Measurements from ENCODE around the gene GLI3.

GLI3 gene

DNA sequence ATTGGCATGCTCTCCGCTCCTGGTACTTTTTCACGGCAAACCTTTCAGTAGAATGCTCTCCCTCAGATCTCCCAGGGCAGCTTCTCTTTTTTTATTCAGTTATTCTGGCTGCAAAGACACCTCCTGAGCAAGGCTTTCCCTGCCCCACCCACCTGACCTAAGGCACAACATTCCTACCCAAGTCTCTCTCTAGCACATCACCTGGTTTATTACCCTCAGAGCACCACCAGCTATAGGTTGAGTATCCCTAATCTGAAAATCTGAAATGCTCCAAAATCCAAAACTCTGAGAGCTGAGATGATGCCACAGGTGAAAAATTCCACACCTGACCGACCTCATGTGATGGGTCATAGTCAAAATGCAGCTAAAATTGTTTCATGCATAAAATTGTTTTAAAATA is 99.6 kb downstream of the GLI3 start:
- no peak for DNase-seq

DNA sequence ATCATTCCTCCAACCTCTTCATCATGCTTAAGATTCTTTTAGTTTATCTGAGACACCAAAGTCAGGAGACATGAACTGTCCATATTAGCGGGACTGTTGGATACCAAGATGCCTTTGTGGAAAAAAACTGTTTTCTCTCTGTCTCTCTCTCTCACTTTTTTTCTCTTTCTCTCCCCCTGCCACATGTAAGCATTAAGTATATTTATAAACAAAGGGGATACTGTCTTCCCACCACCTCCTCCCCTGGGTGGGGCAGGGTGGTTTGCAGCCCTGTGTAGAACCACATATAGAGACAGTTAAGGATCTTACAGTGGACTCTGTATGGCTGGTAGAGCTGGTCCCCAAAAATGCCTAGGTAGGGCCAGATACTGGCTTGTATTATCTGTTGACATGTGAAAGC is 101.3 kb downstream of the GLI3 start:
- no peak for DNase-seq

DNA sequence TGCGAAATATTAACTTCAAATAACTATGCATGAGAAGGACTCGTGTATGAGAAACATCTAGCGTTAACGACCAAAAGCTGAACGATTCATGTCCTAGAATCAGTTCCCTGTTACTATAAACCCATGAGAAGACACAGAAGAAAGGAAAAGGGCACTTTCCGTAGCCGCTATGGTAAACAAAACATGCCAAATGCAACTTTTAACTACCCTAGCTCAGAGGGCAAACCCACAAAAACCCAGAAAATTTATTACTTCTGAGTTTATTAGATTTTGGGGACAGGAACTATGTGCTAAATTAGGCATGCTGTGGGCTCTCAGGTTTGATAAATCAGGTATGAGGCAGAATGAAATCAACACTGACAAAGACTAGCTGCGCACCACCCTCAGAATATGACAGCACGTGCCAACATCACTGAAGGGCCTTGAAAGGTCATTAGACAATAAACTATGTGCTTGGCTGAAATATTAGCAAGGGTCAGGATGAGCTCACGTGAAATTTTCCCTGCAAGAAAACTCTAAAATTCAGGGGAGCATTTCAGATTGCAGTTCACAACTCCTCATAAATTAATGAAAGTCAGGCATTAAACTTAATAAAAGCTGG is 102.6 kb downstream of the GLI3 start:
- no peak for DNase-seq

DNA sequence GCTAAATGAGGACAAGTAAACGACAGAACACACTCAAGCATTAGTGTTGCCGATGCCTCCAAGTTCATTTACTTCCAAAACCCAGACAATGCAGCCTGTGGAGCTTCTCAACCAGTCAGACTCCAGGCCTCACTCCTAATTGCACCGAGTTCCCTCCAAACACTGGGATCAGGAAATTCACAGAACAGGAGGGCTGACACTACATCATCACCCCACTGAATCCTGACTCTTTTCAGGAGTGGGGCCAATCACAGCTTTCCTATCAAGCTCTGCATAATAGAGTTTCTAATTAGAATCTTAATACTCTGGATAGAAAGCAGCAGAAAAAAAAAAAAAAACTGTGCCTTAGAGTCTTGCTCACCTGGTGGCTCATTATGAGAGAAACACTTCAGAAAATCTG is 103.7 kb downstream of the GLI3 start:
- DNase-seq: no peak

DNA sequence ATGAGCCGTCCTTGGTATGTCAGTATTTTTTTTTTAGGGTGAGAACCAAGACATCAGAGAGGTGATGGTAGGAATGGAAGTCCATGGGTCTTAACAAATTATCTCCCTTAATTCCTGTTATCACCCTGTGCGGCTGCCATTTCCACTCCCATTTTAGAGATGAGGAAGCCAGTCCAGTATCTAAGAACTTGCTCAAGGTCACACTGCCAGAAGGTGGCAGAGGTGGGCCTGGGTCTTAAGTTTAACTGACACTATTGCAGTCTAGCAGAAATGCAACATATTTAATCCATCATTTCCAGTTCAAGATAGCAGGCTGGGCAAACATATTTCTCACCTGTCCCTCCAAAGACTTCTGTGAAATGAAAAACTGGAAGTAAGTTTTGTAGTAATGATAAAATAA is 108.3 kb downstream of the GLI3 start:
- DNase-seq: no peak

DNA sequence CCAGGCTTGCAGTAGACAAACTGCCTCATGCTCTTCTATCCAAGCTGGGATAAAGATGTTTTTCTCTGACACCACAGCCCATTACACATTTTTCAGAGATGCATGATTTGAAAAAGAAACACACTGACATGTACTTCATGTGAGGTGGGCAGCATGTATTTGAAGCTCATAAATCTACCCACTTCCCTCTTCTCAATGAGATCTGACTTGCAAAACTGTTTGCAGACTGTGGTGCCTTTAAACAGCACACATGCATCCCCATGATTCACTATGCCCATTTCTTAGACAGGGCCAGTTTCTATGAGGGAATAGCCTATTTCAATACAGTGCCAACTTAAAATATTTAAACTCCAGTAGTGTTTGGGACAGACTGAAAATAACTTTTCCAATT is 109.8 kb downstream of the GLI3 start:
- DNase-seq: no peak

DNA sequence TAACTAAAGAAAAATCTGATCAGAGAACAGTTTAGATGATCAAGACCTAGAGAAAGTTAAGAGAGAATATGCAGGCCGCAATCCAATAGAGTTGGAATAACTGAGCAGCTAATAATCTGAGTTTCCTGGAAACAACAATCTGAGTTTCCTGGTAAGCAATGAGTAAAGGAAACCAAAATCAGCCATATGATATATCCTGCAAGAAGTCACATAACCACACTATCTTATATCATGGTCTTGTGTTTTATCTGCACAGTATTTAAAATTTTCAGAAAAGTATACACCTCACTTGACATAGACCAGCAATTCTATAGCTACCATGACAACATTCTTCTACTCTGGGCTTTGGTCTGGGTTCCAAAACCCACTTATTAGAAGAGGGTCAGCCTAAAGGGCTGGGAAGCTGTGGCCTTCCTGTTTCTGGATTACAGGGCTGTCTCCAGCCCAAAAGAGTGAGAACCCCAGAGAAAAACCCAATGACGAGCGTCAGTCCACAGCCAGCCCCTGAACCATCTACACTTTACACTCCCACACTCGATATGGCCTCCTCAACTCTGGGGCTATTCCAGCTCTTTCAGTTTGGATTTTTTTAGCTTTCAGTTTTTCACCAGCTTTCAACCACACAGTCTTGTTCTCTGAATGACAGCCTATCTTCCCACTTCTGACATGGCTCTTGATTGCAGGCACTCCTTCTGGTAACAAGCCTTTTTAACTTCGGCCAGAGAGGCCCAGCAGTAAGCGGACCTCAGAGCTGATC is 110.4 kb downstream of the GLI3 start:
- no peak for DNase-seq

DNA sequence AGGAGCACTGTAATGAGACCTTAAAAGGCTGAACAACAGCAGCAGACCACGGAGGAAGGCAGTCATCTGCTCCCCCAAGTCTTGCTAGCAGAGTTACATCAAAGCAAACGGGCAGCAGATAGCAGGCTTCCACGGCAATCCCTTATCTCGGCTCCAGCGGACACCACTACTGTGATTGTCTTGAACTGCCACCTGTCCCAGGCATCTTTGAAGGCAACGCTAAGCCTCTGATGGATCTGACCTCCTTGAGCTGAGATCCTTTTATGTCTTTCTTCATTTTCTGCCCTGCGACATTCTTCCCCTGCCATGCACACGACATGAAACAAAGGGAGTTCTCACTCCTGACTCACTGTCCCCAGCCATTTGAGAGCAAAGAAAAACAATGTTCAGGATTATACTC is 111.7 kb downstream of the GLI3 start:
- no peak for DNase-seq

DNA sequence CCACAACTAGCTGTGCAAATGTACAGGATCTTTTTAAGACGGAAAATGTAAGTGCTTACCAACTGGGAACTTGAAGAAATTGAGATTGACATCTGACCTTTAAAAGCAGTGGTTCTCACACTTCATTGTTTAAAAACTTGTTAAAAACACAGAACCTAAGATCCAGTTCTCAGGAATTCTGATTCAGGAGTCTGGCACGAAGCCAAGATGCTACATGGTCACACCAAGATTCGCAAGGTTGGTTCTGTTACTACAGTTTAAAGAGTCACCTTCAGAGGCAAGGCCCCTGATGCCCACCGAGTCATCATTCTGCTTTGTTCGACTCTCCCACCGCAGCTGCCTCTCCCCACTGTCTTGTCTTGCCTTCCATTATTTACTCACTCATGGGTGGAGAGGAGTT is 113.3 kb downstream of the GLI3 start:
- no peak for DNase-seq

DNA sequence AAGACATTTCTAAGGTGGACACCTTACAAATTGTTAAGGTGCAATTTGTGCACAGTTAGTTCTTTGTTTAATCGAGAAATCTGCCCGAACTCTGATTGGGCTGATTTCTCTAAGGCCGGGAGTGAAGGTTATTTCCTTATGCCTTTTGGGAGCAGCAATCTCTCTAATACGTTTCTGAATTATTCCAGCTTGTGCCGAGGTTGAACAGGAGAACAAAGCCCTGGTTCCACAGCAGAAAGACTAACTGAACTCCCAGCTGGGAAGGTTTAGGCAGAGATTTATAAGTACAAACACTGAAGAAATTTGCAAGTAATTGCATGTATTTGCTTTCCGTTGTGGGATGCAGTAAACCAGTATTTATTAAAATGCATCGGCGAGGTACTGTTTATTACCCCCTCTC is 116.8 kb downstream of the GLI3 start:
- DNase-seq: no peak

DNA sequence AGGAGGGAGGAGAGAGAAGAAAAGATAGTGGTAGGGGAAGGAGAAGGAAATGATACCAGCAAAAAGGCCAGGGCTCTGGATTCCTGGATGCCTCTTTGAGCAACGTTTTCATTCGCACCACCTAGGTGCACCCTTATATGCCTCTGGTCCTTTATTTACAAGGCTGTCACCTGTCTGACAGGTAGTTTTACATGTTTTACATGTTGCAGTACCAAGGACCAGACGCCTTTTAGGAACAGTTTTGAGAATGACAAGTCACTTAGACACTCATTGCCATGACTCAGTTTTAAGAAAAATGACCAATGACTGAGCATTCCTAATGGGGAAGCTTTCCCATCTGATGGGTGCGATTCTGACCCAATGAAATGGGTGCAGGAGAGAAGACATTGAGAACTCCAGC is 119.8 kb downstream of the GLI3 start:
- DNase-seq: no peak

DNA sequence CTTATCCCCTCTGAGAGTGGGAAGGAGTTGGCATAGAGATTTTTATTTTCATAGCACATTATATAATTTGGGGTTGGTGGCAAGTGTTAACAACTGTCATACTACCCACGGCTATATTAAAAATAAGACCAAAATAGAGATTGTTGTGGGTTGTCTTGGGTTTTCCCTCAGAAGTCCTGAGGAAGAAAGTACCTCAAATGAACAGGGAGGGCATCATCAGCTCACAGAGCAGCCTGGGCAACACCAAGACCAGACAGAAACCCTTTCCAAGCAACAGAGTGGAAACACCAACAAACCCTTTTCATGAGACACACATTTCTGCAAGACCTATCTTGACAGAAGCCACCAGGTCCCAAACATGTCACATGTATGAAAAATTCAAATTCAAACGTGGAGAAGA is 121.2 kb downstream of the GLI3 start:
- DNase-seq: no peak

DNA sequence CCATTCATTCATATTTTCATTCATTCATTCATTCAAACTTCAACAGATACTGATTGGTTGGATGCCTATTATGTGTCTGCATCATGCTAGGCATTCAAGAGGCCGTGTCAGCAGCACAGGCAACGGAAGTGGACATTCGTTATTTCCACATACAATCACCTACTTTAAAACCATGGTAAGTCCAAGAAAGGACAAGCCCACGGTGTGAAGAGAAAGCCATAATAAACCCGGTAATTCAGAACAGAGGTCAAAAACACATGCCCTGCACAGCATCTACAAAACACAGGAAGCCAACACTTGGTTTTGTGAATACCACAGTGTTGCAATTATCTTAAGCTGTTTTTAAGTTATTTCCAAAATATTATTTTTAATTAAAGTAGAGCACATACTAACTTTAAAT is 126.7 kb downstream of the GLI3 start:
- DNase-seq: no peak

DNA sequence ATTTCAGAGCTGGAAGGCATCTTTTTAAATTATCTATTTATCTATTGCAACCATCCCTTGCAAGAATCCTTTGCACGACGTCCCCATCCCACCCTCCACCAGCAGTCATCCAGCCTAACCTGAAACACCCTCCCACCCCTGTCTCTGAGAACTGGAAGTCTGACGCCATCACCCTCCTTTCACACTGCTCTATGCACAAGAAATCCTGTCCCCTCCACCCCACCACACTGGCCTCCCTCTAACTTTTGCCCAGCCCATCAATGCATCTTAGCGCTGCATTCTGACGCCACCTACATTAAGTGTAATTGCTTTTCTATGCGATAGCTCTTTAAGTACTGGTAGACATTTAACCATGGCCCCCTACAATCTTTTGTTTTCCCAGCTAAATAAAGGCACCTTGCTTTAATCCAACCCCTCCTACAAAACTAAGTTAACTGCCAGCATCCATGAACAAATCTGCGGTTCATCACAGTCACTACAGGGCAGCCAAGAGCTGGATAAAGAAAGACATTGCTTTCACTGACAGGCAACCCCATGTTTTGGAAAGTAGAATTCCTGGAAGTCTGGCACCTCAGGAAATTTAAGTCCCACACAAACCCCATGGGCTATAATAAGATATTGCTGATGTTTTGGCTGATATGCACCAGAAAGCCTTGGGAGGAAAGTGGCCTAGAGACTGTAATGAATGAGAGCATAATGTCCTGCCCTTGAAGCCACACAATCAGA is 128.0 kb downstream of the GLI3 start:
- DNase-seq: no peak

DNA sequence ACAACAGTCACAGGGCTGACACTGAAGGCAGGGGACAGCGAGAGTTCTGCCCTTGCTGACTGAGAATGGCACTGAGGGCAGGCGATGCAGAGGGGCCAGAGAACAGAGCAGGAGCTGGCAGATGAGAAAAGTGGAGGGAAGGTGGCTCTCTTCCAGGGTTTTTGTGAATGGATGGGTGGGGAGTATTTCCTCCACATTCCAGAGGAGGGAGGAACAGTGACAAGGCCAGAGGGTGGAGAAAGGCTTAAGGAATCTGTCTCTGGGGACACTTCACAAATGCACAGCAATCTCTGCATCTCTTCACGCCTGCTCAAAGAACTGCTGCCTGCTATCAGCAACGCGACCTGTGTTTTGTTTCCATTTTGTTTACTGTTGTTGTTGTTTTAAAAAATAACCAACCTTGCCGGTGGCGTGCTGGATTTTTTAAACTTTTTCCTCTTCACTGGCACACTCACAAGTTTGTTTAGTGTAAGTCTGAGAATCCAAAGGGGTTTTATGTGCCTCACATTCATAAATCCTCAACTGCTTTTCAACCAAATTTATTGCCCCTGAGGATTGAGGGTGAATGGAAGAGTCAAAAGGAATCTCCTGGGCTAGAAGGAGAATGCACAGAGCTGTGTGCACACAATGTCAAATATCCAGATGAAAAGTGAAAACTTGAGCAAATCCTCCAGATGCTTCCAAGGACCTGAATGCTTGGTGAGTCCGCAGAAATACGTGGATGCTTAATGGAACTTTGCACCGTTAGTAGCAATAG is 129.3 kb downstream of the GLI3 start:
- DNase-seq: no peak

DNA sequence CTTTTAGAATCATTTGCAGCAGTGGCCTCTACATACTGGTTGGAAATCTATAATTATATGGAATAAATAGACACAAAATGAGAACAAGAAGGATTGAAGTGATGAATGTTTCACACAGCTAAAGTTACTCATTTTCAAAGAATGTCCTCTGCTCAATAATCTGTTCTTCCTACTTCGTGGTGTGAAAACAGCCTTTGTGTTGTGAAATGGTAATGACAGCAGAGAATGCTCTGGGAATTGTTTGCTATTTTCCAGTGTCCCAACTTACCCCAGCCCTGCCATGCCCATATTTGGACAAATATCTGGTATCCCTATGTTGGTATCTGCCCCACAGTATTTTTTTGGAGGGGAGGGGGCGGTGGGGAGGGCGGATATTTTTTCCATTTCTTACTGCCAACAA is 130.4 kb downstream of the GLI3 start:
- no peak for DNase-seq

DNA sequence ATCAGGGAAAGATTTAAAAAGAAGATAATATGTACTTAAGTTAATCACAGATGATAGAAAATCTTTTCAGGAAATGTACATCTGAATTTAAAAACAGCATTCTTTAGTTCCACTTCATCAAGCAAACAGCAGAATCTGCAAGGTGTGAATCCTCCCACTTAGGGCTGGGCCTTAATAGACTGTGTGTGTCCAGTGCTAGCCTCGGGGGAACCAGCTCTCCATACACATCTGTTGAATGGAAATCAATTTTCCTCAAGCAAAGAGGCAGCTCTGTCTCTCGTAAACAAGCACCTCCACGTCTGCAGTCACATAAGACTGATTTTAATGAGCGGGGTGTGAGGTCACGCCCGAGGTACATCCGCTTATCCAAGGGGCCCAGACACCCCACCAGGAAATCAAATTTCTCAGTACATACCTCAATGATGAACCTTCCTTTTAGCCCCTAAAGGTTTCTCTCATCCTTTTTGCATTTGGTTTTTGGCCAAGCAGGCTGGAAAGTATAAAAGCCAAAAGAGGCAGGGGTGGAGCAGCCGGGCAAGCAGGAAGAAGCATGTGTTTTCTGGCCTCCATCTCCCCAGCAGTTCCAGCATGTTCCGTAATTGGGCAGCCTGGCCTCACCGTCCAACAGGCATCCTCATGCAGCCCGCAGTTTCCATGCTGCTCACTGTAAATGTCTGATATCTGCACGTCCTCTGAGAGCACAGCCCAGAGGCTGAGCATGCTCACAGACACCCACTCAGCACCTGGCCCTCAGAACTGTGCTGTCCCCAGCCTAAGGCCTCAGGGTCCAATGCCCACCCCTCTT is 131.3 kb downstream of the GLI3 start:
- DNase-seq: no peak

DNA sequence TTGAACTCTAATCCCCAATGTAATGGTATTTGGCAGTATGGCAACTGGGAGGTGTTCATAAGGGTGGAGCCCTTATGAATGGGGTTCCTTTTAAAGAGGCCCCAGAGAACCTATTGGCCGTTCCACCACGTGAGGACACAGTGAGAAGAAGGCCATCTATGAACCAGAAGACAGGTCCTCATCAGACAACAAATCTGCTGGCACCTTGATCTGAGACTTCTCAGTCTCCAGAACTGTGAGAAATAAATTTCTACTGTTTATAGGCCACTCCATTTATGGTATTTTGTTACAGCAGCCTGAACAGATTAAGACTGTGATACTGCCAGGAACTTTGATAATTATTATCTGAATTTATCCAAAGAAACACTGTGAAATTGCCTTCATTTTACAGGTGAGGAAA is 132.3 kb downstream of the GLI3 start:
- DNase-seq: no peak

DNA sequence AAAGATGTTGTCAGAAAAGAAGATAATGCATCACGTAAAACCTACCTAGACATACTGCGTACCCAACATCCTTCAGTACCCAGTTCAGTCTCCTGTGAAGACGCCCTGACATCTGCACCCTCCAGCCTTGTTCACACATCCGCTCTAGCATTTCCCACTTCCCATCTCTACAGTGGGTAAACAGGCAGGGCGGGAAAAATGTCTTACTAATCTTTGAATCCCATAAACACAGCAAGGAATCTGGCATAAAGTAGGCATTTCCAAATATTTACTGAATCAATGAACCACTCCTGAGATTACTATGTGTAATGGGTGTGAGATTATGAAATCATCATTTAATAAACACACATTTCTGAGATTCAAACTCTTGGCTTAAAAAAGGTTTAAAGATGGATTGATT is 132.8 kb downstream of the GLI3 start:
- DNase-seq: no peak

DNA sequence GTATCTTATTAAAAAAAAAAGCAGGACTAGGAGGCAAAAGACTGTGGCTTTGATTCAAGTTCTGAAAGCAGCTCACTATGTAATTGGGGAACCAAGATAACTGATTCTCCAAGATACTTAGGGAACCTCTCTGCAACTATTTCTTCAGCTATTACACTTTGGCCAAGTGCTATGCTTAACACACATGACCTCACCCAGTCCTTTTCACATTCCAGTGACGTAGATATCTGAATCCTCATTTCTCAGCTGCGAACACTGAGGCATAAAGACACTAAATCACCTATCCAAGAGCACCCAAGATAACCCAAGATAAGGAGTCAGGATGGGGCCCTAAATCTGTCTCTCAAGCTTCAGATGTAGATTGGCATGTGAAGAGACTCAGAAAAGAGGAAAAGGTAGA is 133.6 kb downstream of the GLI3 start:
- DNase-seq: no peak

DNA sequence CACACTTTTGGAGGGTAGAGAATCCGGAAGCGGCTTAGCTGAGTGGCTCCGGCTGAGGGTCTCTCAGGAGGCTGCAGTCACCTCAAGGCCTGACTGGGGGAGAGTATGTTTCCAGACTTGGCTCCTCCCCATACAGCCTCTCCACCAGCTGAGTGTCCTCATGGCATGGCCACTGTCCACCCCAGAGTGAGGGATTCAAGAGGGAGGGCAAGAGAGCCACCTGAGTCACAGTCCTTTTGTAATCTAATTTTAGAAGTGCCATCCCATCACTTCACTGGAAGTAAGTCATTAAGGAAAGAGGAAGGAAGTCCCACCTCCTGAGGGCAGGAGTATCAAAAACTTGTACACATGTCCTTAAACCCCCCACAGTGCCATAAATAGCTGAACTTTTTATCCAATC is 134.0 kb downstream of the GLI3 start:
- no peak for DNase-seq

DNA sequence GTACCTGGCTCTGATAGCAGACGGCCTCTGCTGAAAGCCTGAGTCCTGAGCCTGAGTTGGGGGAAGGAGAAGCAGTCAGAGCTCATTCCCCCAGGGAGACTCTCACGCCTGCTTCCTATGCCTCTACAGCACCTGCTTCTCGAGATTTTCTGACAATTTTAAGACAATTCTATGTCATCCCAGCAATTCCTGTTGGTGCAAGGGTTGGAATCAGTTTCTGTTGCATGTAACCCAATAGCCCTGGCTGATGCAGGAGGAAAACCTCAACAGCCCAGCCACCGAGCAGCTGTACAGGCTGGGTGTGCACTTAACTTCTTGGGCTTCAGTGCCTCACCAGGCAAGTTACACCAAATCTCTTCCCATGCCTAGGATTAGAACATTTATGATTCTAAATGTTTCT is 134.7 kb downstream of the GLI3 start:
- no peak for DNase-seq

DNA sequence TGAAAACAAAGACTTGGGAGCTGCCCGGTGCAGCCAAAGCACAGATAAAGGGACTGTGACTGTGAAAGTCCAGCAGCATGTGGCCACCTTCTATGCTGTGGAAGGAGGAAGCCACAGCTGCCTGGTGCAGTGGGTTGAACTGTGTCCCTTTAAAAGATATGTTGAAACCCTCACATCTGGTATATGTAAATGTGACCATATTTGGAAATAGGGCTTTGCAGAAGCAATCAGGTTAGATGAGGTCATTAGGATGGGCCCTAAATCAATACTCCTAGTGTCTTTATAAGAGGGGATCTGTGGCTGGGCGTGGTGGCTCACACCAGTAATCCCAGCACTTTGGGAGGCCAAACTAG is 136.9 kb downstream of the GLI3 start:
- DNase-seq: no peak
